ENCODE data around the gene HOOK2. TPM values are rescaled to one million over a fixed set of nuclear protein-coding genes. Genes with fewer than 3 reads are reported as not detected.
A peak's percentile ranks its signal among the peaks of the same experiment; 100 is the strongest.

Gene HOOK2
- total and polyA plus RNA-seq, 2 of the 13 experiments (the other 11 are each of a cell fraction or from before 2014, with no cell fraction given) = 9.2 to 12.9 TPM

- TF ChIP-seq ZNF333 (CRISPR knock-in tag; IDR thresholded peaks at IDR 0.05; ENCODE audit: borderline replicate concordance) (peak; percentile 12; the same call in 1 of the 2 replicates), HNRNPLL (IDR thresholded peaks at IDR 0.05; ENCODE audit: low read depth, low read length, poor library complexity, severe bottlenecking) (peak; percentile 9), DNMT3B (CRISPR knock-in tag; conservative IDR thresholded peaks at IDR 0.05) (0 out of 2 replicates have a peak, but pooled peaks have one; percentile 52), ZNF747 (CRISPR knock-in tag; IDR thresholded peaks at IDR 0.05; ENCODE audit: borderline replicate concordance) (peak; percentile 35; the same call in 1 of the 2 replicates), ZHX2 (IDR thresholded peaks at IDR 0.05; ENCODE audit: low read depth) (0 out of 2 replicates have a peak, but pooled peaks have one; percentile 28), ZHX2 (CRISPR knock-in tag; IDR thresholded peaks at IDR 0.05; ENCODE audit: borderline replicate concordance) (no peak), ADNP (CRISPR knock-in tag; IDR thresholded peaks at IDR 0.05) (no peak), ZMYM4 (CRISPR knock-in tag; IDR thresholded peaks at IDR 0.05) (0 out of 2 replicates have a peak, but pooled peaks have one; percentile 14), BCL3 (CRISPR knock-in tag; IDR thresholded peaks at IDR 0.05) (0 out of 2 replicates have a peak, but pooled peaks have one; percentile 8), ZNF225 (CRISPR knock-in tag; IDR thresholded peaks at IDR 0.05) (peak; percentile 72), MAFG (CRISPR knock-in tag; IDR thresholded peaks at IDR 0.05) (no peak)
- TF ChIP-seq, protein P1, sequence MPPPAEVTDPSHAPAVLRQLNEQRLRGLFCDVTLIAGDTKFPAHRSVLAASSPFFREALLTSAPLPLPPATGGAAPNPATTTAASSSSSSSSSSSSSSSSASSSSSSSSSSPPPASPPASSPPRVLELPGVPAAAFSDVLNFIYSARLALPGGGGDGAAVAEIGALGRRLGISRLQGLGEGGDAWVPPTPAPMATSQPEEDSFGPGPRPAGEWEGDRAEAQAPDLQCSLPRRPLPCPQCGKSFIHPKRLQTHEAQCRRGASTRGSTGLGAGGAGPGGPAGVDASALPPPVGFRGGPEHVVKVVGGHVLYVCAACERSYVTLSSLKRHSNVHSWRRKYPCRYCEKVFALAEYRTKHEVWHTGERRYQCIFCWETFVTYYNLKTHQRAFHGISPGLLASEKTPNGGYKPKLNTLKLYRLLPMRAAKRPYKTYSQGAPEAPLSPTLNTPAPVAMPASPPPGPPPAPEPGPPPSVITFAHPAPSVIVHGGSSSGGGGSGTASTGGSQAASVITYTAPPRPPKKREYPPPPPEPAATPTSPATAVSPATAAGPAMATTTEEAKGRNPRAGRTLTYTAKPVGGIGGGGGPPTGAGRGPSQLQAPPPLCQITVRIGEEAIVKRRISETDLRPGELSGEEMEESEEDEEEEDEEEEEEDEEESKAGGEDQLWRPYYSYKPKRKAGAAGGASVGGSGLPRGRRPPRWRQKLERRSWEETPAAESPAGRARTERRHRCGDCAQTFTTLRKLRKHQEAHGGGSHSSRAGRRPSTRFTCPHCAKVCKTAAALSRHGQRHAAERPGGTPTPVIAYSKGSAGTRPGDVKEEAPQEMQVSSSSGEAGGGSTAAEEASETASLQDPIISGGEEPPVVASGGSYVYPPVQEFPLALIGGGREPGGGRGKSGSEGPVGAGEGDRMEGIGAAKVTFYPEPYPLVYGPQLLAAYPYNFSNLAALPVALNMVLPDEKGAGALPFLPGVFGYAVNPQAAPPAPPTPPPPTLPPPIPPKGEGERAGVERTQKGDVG (CRISPR knock-in tag; IDR thresholded peaks at IDR 0.05; ENCODE audit: borderline replicate concordance) = peak; percentile 67; the same call in 1 of the 2 replicates
- TF ChIP-seq, protein P2, sequence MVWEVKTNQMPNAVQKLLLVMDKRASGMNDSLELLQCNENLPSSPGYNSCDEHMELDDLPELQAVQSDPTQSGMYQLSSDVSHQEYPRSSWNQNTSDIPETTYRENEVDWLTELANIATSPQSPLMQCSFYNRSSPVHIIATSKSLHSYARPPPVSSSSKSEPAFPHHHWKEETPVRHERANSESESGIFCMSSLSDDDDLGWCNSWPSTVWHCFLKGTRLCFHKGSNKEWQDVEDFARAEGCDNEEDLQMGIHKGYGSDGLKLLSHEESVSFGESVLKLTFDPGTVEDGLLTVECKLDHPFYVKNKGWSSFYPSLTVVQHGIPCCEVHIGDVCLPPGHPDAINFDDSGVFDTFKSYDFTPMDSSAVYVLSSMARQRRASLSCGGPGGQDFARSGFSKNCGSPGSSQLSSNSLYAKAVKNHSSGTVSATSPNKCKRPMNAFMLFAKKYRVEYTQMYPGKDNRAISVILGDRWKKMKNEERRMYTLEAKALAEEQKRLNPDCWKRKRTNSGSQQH (CRISPR knock-in tag; IDR thresholded peaks at IDR 0.05; ENCODE audit: low read depth) = peak; percentile 77; the same call in 1 of the 2 replicates
Measured at GRCh38 chr19:12774588-12775555, at the start of gene HOOK2 (continued).

Measured in HepG2 (cell line).